Measurements from ENCODE around the gene SORCS1. TPM values are rescaled to one million over a fixed set of nuclear protein-coding genes. Genes with fewer than 3 reads are reported as not detected.

SORCS1 gene
- not detected in 2 replicates for total RNA-seq (2014; rRNA removed; shearing (Covaris generic))

DNA sequence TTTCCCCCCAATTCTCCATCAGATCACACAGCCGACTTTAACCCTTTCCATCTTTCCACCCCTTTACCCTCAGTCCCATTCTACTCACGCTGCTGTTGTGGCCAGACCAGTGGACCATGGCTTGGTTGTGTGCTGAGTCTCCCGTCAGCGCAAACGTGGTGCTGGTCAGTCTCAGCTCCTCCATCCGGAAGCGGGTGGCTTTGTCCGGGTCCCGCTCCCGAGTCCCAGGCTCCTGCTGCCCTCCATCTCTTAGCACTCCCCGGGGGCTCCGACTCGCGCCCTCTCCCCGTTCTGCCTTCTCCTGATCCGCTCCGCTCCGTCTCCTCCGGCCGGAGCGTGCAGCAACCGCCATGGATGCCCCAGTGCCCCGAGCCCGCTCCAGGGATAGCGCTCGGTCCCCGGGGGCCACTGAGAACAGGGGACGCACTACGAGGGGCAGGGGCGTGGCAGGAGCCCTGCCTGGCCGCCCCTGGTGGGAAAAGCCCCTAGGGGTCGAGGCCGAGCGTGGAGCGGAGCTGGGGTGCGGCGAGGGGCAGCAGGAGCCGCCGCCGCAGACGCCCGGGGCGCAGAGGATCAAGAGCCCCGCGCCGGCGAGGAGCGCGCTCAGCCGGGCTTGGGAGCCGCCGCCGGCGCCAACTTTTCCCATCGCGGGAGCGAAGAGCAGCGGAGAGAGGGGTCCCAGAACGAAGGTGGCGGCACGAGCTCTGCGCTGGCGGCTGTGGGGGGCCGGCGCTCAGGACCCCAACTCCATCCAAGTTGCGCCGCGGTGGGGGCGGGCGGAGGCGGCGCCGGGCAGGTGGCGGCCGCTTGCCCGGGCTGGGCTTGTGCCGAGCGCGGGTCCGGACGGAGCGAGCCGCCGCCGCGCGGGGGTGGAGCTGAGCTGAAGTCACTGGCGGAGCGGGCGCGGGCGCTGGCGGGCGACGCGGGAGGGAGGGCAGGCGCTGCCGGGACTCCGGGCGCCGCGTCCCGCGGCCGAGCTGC, at the start of gene SORCS1:
Gene SORCS1, minus strand, starts transcription at position 826 of the 981 bp plus-strand sequence.
- DNase-seq (ENCODE audit: low read depth) = no peak

DNA sequence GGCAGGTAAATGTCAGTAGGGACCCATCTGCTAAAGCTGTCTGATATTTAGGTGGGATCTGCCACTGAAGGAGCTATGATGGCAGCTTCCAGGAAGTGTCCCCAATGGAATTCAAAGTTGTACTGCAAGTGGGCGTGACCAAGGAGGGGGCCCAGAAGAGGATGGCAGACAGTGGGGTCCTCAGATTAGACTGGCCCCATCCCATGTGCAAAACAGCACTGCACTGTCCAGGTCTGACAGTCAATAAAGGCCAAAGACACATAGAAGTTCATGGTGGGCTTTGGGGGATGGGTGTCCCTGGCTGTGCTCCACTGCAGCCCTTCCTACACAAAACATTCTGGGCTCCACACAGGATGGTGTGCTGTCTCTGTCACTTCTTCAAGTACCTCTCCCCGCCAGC, 49.8 kb upstream of the SORCS1 start:
- DNase-seq (ENCODE audit: low read depth) = no peak

DNA sequence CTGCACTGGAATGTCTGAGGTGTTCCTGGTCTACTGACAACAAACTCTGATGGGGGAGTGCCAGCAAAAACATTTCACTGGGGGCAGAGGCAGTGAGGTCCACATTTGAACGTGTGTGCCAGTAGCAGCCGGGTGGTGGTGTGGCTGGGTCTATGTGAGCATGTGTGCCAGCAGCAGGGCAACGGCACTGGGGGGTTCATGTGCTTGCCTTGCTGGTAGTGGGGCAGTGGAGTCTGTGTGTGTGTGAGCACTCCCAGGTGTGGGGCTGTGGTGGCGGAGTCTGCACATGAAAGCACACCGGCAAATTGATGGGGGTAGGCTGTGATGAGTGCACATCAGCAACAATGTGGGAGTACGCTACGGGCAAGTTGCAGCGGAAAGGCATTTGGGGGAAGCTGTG, 49.4 kb upstream of the SORCS1 start:
- DNase-seq (ENCODE audit: low read depth) = no peak

DNA sequence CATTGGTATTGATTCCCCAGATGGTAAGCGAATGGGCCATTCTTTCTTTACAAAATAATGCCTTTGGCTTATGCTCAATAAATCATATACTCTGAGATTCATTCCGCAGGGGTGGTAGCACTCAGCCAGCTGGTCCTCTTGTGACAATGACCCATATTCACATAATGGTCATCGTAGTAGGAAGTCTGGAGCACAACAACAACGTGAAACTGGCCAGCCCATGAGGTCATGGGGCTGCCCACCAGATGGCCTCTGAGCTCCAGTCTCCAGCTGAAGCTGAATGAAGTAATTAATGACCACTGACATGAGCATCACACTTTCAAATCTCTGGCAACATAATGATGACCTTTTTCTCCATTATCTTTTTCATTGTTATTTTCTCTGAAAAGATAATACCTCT, 42.3 kb upstream of the SORCS1 start:
- DNase-seq (ENCODE audit: low read depth) = no peak

DNA sequence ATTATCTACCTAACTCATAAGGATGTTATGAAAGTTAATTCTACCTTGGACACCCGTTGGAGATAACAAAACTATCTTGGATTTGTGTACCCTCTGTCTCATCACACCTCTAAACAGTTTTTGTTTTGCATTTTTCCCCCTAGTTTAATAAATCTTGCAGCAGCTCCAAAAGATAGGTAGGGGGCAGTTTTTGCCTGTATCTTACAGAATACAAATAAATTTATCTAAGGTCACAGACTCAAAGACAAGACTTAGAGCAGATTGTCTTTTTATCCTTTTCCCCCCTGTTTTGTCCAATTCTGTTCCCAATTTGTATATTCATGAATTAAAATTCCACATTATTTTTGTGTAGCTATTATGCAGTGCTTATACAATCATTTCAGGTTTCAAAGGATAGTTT, 5.0 kb upstream of the SORCS1 start:
- no peak for DNase-seq (ENCODE audit: low read depth)

DNA sequence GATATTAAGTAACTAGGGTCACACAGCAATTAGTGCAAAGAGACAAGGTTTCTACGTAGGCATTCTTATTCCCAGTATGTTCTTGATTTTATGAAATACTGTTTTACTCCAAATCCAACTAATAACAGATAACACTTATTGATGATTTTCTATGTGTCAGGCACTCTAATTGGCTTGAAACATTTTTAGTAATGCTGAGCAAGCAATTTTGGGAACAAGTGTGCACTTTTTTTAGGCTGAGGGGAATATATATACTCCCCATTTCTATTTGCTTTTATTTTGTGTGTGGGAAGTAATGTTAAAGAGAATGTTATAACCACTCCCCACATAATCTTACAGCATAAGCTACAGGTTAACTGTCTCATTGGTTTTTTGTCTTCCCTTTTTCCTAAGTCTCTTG, 4.2 kb upstream of the SORCS1 start:
- no peak for DNase-seq (ENCODE audit: low read depth)

DNA sequence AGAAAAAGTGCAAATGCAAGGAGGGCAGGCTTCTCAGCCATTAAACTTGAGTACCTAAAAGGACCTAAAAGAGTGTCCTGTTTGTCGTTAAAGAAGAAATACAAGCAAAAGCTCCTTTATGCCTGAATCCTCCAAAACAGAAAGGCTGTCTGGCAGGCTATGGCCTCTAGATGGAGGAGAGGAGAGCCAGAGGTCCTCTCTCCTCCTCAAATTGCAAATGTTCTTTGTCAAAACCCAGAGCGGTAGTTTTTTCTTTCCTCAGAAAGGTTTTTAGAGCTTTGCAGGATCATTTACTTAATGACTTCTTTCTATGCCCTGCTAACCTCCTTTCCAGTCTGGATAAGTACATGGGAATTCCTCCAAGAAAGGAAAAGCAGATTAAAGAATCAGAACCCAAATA, 1.9 kb upstream of the SORCS1 start:
- DNase-seq (ENCODE audit: low read depth) = no peak

DNA sequence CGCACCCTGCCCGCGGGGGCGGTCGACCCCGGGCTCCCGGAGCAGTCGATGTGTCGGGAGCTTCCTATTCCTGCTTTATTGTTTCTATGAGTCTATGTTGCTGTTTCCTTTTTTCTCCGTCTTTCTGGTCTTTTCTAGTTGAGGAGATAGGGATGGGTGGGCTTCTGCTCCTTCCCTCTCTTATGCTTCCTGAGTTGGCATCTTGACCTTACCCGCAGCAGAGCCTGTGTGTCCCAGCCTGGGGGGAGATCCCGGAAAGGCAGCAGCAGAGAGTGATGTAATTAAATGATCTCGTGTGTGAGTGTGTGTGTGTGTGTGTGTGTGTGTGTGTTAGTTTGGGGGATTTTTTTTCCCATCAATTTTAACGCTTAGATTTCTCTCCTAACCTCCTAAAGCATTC, 486 bp upstream of the SORCS1 start:
- DNase-seq (ENCODE audit: low read depth) = no peak

DNA sequence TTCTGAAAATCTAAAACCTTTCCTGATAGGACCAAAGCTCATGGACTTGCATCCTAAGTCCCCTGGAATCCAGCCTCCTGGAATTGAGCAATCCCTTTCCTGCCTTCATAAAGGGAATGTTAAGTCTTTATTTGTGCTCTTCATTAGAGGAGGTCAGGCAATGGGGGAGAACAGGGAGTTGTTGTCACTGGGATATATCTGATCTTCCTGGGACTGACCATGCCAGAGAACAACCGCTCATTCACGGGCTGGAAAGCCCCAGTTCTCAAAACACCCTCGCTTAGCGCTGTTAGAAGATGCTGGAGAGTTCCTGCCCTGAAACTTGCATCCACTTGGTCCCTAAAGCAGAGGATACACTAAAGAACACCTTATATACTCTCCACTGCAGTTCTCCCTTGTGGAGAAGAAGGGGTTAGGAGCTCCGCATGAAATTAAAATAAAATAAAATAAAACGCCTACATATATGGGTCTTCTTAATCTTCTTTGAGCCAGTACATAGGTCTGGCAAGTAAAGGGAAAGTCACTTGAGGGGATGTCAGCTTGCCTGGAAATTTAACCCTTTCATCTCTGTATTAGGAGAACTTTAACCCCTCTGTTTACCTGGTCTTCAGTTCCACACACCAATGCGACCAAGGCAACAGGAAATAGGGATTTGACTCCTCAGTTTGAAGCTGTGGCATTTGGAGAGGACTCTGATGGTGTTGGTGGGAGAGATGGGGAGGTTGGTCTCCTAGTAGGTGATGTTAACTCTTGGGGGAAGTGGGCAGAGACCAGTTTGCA, 1.2 kb downstream of the SORCS1 start:
- DNase-seq (ENCODE audit: low read depth) = no peak

DNA sequence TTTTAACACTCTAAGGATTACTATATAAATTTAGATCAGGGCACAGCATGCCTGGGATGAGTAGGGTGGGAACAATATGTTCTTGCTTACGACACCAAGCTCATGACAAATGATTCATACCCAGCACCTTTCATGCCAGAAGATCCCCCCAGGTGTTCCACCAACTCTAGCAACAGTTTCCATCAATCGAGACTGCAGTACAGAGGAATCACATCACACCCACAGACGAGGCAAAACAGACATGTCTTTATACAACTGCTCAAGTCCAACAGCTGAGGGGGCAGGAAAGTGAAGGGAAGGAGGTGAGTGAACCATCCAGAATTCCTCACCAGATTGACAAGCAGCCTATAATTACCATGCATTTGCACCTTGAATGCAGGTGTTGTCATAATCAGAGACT, 3.6 kb downstream of the SORCS1 start:
- no peak for DNase-seq (ENCODE audit: low read depth)

DNA sequence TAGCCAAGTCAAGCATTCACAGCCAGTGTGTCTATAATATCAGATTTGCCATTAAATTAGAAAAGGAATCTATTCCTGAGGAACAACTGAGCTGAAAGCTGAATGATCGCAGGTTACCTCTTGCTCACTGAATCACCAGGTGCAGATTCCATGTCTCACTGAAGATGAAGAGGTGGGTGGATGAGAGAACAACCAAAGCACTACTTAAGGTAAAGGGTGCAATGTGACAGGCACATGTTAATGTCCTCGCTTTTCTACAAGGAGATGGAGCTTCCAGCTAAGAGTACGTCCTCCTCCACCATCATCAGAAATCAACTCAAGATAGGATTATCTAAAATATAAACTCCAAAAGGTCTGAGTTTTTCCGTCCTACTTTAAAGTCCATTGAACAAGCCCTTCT, 4.6 kb downstream of the SORCS1 start:
- no peak for DNase-seq (ENCODE audit: low read depth)

DNA sequence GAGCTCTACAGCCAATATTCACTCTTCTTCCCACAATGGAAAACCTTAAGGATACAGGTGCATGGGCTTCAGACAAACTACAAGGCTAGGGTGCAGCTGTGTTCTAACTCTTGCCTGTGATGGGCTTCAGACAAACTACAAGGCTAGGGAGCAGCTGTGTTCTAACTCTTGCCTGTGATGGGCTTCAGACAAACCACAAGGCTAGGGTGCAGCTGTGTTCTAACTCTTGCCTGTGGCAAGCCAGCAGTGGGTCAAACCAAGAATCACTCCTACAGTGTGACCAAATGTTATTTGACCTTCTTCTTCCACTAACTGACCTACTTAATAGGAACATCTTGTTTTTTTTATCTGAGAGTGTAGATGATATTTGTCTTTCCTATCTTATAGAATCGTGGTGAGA, 7.4 kb downstream of the SORCS1 start:
- no peak for DNase-seq (ENCODE audit: low read depth)

DNA sequence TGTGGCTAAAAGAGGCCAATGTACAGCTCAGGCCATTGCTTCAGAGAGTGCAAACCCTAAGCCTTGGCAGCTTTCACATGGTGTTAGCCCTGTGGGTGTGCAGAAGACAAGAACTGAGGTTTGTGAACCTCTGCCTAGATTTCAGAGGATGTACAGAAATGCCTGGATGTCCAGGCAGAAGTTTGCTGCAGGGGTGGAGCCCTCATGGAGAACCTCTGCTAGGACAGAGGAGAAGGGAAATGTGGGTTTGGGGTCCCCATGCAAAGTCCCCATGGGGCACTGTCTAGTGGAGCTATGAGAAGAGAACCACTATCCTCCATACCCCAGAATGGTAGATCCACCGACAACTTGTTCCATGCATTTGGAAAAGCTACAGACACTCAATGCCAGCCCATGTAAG, 12.4 kb downstream of the SORCS1 start:
- DNase-seq (ENCODE audit: low read depth) = no peak

DNA sequence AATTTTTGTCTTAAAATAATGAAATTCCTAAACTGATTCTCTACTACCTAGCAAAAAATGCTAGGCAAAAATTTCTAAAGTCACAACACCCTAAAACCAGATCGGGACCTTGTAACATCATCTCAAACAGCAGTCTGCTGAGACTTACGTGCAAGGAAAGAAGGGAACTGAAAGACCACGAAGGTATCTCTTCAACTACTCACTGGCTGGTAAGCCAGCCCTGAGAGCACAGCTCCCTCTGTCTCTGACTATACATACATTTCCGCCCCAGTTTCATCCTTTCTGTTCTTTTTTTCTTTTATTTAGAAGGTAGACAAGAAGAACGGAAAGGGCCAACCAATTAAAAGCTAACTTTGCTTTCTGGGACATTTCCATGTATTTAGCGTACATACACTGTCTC, 15.6 kb downstream of the SORCS1 start:
- no peak for DNase-seq (ENCODE audit: low read depth)

DNA sequence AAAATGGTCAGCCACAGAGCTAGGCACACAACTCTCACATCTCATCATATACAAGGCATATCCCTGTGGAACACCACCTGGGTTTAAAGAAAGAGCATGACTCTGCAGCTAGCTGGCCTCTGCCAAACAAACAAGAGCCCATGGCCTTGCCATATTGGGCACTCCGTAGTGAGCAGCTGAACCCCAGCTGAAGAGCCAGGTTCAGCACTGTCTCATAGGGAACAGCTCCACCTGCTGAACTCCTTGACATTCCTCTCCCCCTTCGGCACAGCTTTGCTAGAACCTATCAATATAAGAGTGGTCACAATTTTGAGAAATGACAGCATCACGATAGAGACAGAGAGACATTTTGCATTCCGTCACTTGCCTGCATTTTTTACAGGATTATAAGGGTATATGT, 20.0 kb downstream of the SORCS1 start:
- DNase-seq (ENCODE audit: low read depth) = no peak

DNA sequence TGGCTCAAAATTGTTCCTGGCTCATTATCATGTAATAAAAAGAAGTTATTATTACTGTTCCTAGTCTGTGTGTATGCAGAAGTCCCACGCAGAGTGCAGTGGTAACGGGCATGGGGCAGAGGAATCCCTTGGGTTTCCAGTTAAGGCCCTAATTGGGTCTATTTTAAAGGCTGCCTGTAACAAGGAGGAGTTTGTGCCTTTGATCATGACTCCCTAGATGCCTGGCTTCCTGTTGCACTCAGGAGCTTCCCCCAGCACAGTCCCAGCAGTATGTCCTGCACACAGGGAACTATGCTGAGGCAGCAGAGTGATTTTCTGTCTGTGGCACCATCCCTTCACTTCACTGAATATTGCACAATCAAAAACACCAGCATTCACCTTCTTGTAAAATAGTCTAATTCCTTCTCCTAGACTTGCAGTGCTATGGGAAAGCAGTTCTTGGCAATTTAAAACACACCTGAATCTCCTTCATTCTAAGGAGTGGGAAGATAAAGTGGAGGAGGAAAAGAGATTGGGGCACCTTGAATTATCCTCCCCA, 22.9 kb downstream of the SORCS1 start:
- no peak for DNase-seq (ENCODE audit: low read depth)

DNA sequence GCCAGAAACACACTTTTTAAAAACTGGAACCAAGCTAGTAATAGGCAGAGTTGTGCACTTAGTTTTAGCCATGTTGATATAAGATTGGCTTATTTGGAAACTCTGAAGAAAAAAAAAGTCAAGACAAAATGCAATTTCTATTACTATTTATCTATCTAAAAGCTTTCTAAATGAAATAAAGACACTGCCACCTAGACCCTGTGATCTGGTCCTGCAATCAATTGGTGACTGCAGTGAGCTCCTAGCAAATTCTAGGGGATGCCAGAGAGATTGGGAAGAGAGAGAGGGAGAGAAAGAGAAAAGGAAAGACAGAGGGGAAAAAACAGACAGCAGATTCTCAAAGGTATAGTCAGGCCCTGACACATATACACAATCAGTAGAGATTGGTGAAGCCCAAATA, 25.3 kb downstream of the SORCS1 start:
- no peak for DNase-seq (ENCODE audit: low read depth)

DNA sequence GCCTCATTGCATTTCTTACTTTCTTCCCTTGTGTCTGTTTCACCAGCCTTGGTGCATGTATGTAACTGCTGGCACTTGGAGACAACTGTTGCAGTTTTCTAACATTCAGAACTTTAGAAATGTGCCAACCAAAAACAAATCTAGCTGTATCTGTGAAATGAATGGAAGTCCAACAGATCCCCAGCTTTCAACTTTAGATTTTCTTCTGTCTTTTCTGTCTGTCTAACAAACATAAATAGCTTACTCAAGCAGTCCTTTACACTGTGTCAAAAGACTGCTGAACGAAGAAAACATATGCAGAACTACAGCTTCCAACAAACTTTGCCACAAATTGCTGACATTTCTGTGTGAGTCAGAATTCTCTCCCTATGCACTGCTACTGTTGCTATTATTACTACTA, 30.9 kb downstream of the SORCS1 start:
- DNase-seq (ENCODE audit: low read depth) = no peak

DNA sequence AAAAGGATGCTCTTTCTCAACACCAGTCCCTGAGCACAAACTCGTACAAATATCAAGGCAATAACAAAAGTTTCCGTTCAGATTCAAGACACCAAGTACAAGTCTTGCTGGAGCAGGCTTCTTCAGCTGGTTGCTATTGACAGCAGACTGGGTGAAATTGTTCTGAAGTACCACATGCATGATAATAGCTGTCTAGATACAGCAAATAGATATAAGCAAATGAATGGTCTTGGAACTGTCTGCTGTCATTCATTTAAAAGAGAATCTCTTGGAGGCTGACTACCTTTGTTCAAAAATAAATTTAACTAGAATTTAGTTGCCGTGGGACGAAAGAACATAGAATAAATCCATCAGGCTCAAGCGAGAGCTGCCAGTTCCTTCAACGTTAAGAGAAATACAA, 35.5 kb downstream of the SORCS1 start:
- DNase-seq (ENCODE audit: low read depth) = no peak

DNA sequence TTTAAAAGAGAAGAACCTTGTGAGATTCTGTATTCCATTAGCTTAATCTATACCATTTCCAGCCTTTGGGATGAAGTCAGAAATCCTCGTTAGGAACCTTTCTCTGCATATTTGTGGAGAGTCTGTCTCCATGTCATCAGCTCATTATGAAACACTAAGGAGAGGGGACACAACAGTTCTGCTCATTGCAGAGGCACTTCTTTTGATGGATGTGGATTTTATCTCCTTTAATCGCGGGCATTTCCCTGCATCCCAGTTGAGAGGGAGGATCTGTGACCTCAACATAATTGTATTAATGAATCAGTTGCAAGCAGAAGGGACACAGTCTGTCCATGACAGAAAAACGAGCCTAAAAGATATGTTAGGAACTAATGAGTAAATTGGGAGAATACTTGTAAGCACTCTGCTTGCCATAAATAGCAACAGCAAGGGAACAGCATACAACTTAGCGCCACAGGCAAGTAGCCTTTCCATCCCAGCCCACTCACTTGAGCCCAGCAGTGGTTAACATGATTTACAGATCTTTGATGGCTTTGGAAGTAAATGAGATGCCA, 37.9 kb downstream of the SORCS1 start:
- no peak for DNase-seq (ENCODE audit: low read depth)

DNA sequence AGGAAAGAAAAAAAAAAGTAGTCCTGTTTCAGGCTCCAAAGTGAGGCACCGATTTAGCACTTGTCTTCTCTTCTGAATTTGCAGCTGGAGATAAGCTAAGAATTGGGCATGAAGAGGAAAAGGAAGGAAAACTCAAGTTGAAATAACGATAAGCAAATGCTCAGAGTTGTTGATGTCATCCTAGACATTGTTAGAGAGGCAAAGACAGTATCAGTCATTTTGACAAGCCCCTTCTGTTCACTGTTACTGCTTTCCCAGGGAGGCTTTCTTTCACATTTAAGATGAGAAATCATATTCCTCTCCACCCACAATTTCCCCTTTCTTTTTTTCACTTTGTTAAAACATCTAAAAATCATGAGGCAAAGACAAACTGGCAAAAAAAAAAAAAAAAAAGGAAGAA, 41.8 kb downstream of the SORCS1 start:
- DNase-seq (ENCODE audit: low read depth) = no peak

DNA sequence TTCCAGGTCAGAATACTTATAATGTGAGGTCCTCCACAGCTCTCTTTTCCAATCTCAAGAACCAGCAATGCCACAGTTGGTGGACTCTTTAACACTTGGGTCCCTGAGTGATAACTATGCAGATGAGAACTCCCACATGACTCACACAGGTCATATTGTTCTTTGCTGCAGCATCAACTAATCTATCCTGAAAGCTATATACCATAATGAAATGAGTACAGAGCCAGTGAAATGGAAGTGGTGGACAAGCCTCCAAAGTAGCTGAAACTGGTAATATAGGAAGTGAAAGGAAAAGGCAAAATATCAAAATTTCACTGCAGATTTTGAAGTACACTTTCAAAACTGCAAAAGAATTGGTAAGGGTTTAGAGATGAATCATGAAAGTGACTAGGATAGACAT, 45.6 kb downstream of the SORCS1 start:
- no peak for DNase-seq (ENCODE audit: low read depth)
